Stimulated activated CD4-positive, alpha-beta T cell treated with anti-CD3 and anti-CD28 coated beads, Interleukin-12 subunit alpha, Interleukin-12 subunit beta, amount 100 ng/mL, for 4 hours (primary cell): ENCODE measurements around the gene CELSR1.

Experiments
- DNase-seq: peaks from one replicate; pipeline ENCODE4 v3.0.0-alpha.2; 2020

Gene CELSR1

GRCh38 chr22:46551996-46552395 lies 14.6 kb upstream of the CELSR1 start:
- no peak for DNase-seq

GRCh38 chr22:46551321-46551720 lies 13.9 kb upstream of the CELSR1 start:
- no peak for DNase-seq

- DNase-seq: no peak
Measured at GRCh38 chr22:46549971-46550641, 12.7 kb upstream of the CELSR1 start.

- DNase-seq: no peak
Measured at GRCh38 chr22:46549563-46549840, 12.1 kb upstream of the CELSR1 start.

- no peak for DNase-seq
Measured at GRCh38 chr22:46547883-46548244, 10.4 kb upstream of the CELSR1 start.

GRCh38 chr22:46547179-46547882 lies 9.9 kb upstream of the CELSR1 start:
- DNase-seq: no peak

GRCh38 chr22:46546466-46547178 lies 9.2 kb upstream of the CELSR1 start:
- no peak for DNase-seq

- DNase-seq: no peak
Measured at GRCh38 chr22:46545086-46545792, 7.8 kb upstream of the CELSR1 start.

GRCh38 chr22:46542011-46542985 lies 4.9 kb upstream of the CELSR1 start:
- peak; percentile 65 for DNase-seq

GRCh38 chr22:46541536-46541935 lies 4.1 kb upstream of the CELSR1 start:
- no peak for DNase-seq

- DNase-seq: no peak
Measured at GRCh38 chr22:46540874-46541273, 3.5 kb upstream of the CELSR1 start.

GRCh38 chr22:46539169-46539568 lies 1.7 kb upstream of the CELSR1 start:
- DNase-seq: no peak

GRCh38 chr22:46538814-46539160 lies 1.4 kb upstream of the CELSR1 start:
- DNase-seq: no peak

GRCh38 chr22:46537946-46538813 lies 760 bp upstream of the CELSR1 start:
- no peak for DNase-seq

- no peak for DNase-seq
Measured at GRCh38 chr22:46536537-46537224, 739 bp downstream of the CELSR1 start.

GRCh38 chr22:46535876-46536536 lies 1.4 kb downstream of the CELSR1 start:
- DNase-seq: no peak

GRCh38 chr22:46534901-46535630 lies 2.4 kb downstream of the CELSR1 start:
- no peak for DNase-seq

GRCh38 chr22:46534177-46534776 lies 3.1 kb downstream of the CELSR1 start:
- no peak for DNase-seq
